HG03159 (cell line): Measurements from ENCODE around the gene MAP3K1.

Experiments used
- ATAC-seq: cut with Tn5 transposase; IDR thresholded peaks from one replicate; pipeline ENCODE4 v1.9.1; 2021; ENCODE audit warnings: mild to moderate bottlenecking, moderate library complexity; ENCODE audit not compliant: unreplicated experiment

MAP3K1 gene

GRCh38 chr5:56845277-56845676, 29.9 kb downstream of the MAP3K1 start:
- no peak for ATAC-seq

GRCh38 chr5:56845904-56846480, 30.6 kb downstream of the MAP3K1 start:
- ATAC-seq: no peak

DNA sequence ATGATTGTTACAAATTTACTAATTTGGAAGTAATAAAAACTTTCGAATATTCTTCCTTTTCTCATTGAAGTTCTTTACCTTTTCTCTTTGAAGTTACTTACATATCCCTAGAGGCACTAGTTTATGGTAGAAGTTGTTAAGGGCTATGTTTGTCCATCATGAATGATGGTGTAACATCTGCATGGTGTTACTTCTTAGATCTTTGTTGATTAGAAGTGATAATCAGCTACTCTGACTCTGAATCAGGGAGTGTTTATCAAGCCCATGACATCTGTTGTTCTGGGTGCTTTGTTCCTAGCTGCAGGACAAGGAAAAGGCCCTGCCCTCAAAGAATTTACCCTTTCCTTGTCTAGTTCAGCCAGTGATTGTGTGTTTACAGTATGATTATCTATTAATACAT, 32.9 kb downstream of the MAP3K1 start:
- ATAC-seq: no peak

GRCh38 chr5:56849671-56850070, 34.3 kb downstream of the MAP3K1 start:
- ATAC-seq: no peak

- no peak for ATAC-seq
These were observed 35.1 kb downstream of the MAP3K1 start for GRCh38 chr5:56850423-56850822.

GRCh38 chr5:56851258-56851941, 36.1 kb downstream of the MAP3K1 start:
- no peak for ATAC-seq

DNA sequence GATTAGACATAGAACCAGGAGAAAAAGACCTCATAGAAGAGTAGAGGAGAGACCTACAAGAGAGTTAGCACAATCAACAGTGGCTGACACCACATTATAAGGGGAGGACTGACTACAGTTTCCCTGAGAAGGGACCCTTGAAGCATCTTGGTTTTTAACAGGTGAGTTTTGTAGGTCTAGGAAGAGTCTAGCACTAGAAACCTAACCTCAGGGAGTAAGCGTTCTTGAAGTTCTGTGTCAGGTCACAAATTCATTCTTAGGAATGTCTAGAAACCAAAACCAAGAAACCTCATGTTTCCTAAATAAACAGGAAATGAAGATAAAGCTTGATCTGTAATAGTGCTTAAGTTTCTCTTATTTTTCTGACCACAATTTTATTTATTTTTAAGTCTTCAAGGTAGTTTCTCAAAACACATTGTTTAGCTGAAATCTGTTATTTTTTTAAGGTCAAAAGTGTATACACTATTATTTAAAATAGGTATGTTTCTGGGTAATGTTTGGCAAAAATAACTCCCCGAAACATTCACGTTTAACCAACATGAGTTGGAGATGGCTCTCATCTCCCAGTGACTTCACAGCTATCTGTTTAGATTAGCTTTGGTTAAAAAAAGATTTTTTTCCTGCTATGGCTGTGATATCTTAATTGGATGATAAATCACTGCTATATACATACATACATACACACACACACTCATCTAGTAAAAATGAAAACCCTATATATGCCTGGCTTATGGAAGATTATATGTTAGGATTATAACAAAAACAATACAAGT, 37.1 kb downstream of the MAP3K1 start:
- ATAC-seq: no peak

- ATAC-seq: no peak
These were observed 38.3 kb downstream of the MAP3K1 start for GRCh38 chr5:56853698-56854097.

- no peak for ATAC-seq
These were observed 39.6 kb downstream of the MAP3K1 start for GRCh38 chr5:56854920-56855319.

GRCh38 chr5:56856541-56857178, 41.3 kb downstream of the MAP3K1 start:
- no peak for ATAC-seq

DNA sequence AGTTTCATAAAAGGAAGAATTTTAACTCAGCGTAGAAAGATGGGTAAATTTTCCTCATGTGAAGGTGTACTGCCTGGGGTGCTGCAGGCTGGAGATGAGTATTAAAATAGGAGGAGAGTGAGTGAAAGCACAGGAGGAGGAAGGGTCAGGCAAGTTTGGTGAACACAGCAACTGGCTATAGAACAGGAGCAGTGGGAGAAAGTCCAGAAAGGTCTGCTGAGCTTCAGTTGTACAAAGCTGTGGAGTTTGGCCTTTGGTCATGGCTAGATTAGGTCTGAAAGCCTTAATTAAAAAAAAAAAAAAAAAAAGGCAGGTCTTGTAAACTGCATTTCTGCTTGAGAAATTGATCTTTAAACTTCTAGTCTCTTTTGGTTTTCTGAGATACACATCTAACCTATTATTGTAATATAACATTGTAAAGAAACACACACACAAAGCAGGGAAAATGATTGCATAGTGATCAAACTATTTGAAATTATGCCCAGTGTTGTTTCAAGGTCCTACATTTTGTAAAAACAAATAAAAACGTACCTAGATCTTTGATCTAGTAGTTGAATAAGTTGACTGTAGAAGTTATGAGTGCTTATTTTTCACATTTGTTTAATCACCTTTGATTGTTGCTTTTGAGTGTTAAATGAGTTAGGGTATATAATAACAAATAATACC, 43.6 kb downstream of the MAP3K1 start:
- ATAC-seq: no peak

DNA sequence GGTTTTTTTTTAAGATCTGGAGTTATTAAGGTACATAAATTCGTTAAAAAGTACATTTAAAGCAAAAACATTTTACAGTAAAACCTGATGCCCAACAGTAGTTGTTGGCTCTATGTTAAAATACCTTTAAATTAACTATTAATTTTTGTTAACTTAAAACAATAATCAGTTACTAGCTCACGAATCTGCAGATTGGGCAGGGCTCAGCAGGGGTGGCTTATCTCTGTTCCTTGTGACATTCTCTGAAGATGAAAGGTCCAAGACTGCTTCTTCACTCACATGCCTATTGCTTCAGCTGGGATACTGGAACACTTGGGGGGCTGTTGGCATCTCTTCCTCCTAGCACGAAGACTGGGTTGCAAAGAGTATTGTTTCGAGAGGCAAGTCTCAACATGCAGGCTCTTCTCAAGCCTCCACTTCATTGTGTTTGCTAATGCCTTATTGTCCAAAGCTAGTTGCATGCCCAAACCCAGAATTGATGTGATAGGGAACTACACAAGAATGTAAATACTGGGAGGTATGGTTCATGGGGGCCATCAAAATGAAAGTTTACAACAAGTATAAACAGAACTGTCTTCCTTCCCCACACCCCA, 46.6 kb downstream of the MAP3K1 start:
- ATAC-seq: no peak

DNA sequence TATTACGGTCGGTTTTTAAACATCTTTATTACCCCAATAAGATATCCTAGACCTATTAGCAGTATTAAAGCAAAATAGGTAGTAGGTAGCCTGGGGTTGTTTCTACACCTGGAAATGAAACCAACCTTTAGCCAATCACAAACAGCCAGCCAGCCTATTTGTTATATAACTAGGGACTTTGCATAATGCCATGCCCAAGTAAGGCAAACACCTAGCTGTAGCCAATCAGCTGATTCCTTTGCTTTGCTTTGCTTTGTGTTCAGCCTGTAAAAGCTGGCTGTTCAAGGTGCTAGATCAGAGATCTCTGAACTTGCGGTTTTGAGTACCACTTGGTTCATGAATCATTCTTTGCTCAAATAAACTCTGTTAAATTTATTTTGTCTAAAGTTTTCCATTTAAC, 47.6 kb downstream of the MAP3K1 start:
- ATAC-seq: no peak

DNA sequence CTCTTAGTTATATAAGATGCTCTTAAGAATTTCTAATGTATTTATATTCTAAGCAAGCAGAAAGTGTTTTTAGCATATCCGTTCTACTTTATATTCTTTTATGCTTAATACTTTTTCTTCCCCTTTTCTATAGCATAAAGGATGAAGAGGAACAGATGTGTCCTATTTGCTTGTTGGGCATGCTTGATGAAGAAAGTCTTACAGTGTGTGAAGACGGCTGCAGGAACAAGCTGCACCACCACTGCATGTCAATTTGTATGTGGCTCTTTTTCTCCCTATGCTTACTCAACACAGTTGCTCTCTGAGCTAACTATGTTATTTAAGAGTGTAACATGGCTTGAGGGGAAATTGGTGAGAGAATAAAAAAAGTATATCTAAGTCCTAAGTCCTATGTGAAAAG, 56.4 kb downstream of the MAP3K1 start:
- no peak for ATAC-seq

- no peak for ATAC-seq
These were observed 57.7 kb downstream of the MAP3K1 start for GRCh38 chr5:56873056-56873455.

DNA sequence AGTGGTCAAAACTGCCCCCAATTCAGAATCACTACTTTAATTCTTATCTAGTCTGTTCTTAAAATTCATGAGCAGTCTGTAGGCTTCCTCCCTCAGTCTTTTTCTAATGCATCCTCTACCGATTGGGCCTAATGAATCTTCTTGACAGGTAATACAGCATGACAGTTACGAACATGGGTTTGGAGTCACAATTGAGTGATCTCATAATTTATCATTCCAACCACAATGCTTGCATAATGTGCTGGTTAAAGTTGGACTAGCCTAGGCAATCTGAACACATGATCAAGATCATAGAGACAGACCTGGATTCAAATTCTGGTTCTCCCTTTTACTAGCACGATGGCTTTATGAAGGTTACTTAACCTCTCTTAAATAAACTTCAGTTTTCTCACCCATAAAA, 61.0 kb downstream of the MAP3K1 start:
- ATAC-seq: no peak

DNA sequence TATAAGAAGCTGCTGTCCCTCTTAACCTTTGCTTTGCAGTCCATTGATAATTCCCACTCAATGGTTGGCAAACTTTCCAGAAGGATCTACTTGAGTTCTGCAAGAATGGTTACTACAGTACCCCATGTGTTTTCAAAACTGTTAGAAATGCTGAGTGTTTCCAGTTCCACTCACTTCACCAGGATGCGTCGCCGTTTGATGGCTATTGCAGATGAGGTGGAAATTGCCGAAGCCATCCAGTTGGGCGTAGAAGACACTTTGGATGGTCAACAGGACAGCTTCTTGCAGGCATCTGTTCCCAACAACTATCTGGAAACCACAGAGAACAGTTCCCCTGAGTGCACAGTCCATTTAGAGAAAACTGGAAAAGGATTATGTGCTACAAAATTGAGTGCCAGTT, 66.2 kb downstream of the MAP3K1 start:
- ATAC-seq: no peak

- no peak for ATAC-seq
These were observed 78.1 kb downstream of the MAP3K1 start for GRCh38 chr5:56893251-56893951.

GRCh38 chr5:56896763-56897162, 81.4 kb downstream of the MAP3K1 start:
- ATAC-seq: no peak

GRCh38 chr5:56898213-56898612, 82.9 kb downstream of the MAP3K1 start:
- no peak for ATAC-seq
